ENCODE results near the gene DUSP14. TPM values are rescaled to one million over a fixed set of nuclear protein-coding genes. Genes with fewer than 3 reads are reported as not detected.

DUSP14 gene
- total and polyA plus RNA-seq, 9 of the 15 experiments (the other 6 are each of a cell fraction or from before 2014, with no cell fraction given) = 20.2 to 74.0 (median 31.8) TPM

GRCh38 chr17:37558299-37558698 is 68.6 kb downstream of the DUSP14 start:
- FAIRE-seq (no peak), ATAC-seq (no peak), DNase-seq (ENCODE audit: extremely low read depth in 1 of 4, low spot score in 3 of 4) (no peak)
- Histone ChIP-seq H3K27ac (ENCODE audit: extremely low read depth, low read depth, low read length) (no peak overlapping the region), H3K4me2 (ENCODE audit: insufficient read depth, low read length) (no peak overlapping the region), H3K9me1 (ENCODE audit: control insufficient read depth, insufficient read depth, low read length) (no peaks in the 10 kb centered on the region), H3K9ac (ENCODE audit: insufficient read depth in 1 of 2, low read depth in 2 of 2, low read length in 2 of 2) (no peak overlapping the region), H3K9me3 (replicated peaks; ENCODE audit: control insufficient read depth, insufficient read depth, low read depth, low read length) (no peaks in the 10 kb centered on the region), H3K4me1 (replicated peaks in 1 of 2; ENCODE audit: control insufficient read depth in 2 of 2, insufficient read depth in 2 of 2, low read length in 2 of 2) (no peaks in the 10 kb centered on the region), H3K4me3 (no peak overlapping the region), H3K27me3 (ENCODE audit: control insufficient read depth in 2 of 2, insufficient read depth in 2 of 2, low read length in 2 of 2) (no peaks in the 10 kb centered on the region), H3K79me2 (ENCODE audit: control insufficient read depth, insufficient read depth, low read length) (no peaks in the 10 kb centered on the region), H4K20me1 (replicated peaks; ENCODE audit: control insufficient read depth, insufficient read depth, low read length) (no peaks in the 10 kb centered on the region), H3K36me3 (ENCODE audit: control insufficient read depth, insufficient read depth, low read length) (peaks cover 45% of the 10 kb centered on the region; the same call in 2 of the 3 replicates), H2AFZ (ENCODE audit: low read depth, low read length) (no peak overlapping the region)
- in situ Hi-C loops (cut with MboI) (no loop called here), intact Hi-C loops (cut with micrococcal nuclease) (no loop called here)
- no TSS peak for BruUV-seq (replicated peaks)
- TF ChIP-seq KLF10 (CRISPR knock-in tag; IDR thresholded peaks at IDR 0.05) (no peak), NFIX (CRISPR knock-in tag; IDR thresholded peaks at IDR 0.05; ENCODE audit: low read depth) (no peak), GATA2 (CRISPR knock-in tag; IDR thresholded peaks at IDR 0.05) (no peak), COPS2 (conservative IDR thresholded peaks at IDR 0.05) (no peak), ZBTB11 (CRISPR knock-in tag; IDR thresholded peaks at IDR 0.05) (no peak)
- CTCF ChIA-PET (ENCODE audit: low intra/inter-chr PET ratio) = no interaction called here
- POLR2A ChIA-PET = interaction anchor here (0.7 to 1.4 kb wide), 2 partner anchors 12 to 16 kb away, joined by 3 to 4 read pairs; no protein-coding TSS in a partner anchor
- WGBS (ENCODE audit: insufficient coverage, low coverage, missing lambda C conversion rate) = 97% methylated on average over 2 of the region's 2 CpGs
